Ovary (tissue), 9 donors: ENCODE data around the gene PSMC3. TPM values are rescaled to one million over a fixed set of nuclear protein-coding genes. Genes with fewer than 3 reads are reported as not detected.

ENCODE experiments used
- DNase-seq, 5 donors: peaks; one replicate each; pipeline ENCODE4 v3.0.0-alpha.2; 2019 to 2020
- H3K27ac ChIP-seq, 2 donors: fragments of 200-600 bp; one replicate each; pipeline versions ENCODE4 v1.5.1 to v1.8.0; 2019 to 2022
- H3K27me3 ChIP-seq: fragments of 200-600 bp; one replicate; pipeline ENCODE4 v1.8.0; 2022
- H3K36me3 ChIP-seq: fragments of 200-600 bp; sonication (generic); one replicate; pipeline ENCODE4 v1.5.1; 2019
- H3K4me1 ChIP-seq: one replicate; pipeline ENCODE4 v1.8.1; 2013; ENCODE audit warnings: mild to moderate bottlenecking, moderate library complexity; ENCODE audit not compliant: insufficient read depth
- H3K4me3 ChIP-seq: fragments of 200-600 bp; sonication (generic); one replicate; pipeline ENCODE4 v1.5.1; 2017
- H3K9me3 ChIP-seq, 2 donors: fragments of 200-600 bp in 1 of 2; sonication (generic) in 1 of 2; one replicate each; pipeline versions ENCODE4 v1.5.1 to v1.8.1; 2013 to 2019; ENCODE audit warnings: mild to moderate bottlenecking in 1 of 2, moderate library complexity in 1 of 2
- EP300 ChIP-seq: sonication (generic); formaldehyde crosslinking; IDR thresholded peaks from one replicate; pipeline ENCODE4 v1.6.1; 2017; ENCODE audit warnings: antibody characterized with exemption
- POLR2A ChIP-seq: fragments of 450-650 bp; IDR thresholded peaks from one replicate; pipeline ENCODE4 v1.6.1; 2017; ENCODE audit warnings: antibody characterized with exemption, mild to moderate bottlenecking, moderate library complexity
- WGBS, 3 donors: extraction: QIAGEN DNeasy Blood & Tissue Kit in 1 of 3; methylation state at CpG; one replicate each; pipeline versions ENCODE4 v1.1.5 to v1.1.7; 2013 to 2017; 5-methylcytosine and 5-hydroxymethylcytosine counted together
- intact Hi-C, 4 donors: fragments of 100-400 bp; cut with DNase I; formaldehyde crosslinking; loops; one replicate each; pipeline versions ENCODE4 v1.11.0 to v1.15.1; 2022 to 2023
- polyA plus RNA-seq, 2 donors: library from polyadenylated mRNA; stranded (reverse); fragments of 200-250 nt in 1 of 2; fragments of 350-450 nt in 1 of 2; fragmentation: Illumina TruSeq in 1 of 2; extraction: RNeasy Lipid Tissue Mini Kit (QIAGEN cat#74804) in 1 of 2; gene quantifications; one replicate each; pipeline ENCODE4 v1.2.3, GENCODE V29; 2013 to 2014
- total RNA-seq, 7 donors: library from RNA; depleted of rRNA in 2 of 7; stranded (reverse); fragments of >200 nt in 2 of 7; fragmentation: NEBNext Ultra II Directional in 3 of 7; extraction: Animal tissue kit (Norgen Biotek cat#: 25700) in 3 of 7; gene quantifications; one replicate each; pipeline versions ENCODE4 v1.1.0 to v1.2.4, GENCODE V29; 2016 to 2023
- TF ChIP-seq, protein P1 (sequence below), 3 donors: fragments of 450-650 bp in 2 of 3; fragments of 200-600 bp in 1 of 3; IDR thresholded peaks; one replicate each; pipeline versions ENCODE4 v1.5.1 to v1.8.0; 2016 to 2022; ENCODE audit warnings: antibody characterized with exemption in 3 of 3, mild to moderate bottlenecking in 1 of 3
- donor health status: DM: no; HTN: no; CAD: no; lungs with moderate emphysema.
- donor health status: DM: no; HTN: no; CAD: no.
- donor health status: Bipolar disorder and iron deficiency.
- donor health status: DM: yes; HTN: yes; CAD: no.
- donor health status: DM: no; HTN: no; CAD: no.
- donor health status: DM: yes; HTN: yes; CAD: no.

Gene PSMC3
- total and polyA plus RNA-seq, 9 donors = 60.7 to 267 (median 87.2) TPM

GRCh38 chr11:47443817-47444216 lies 17.6 kb upstream of the PSMC3 start:
- Histone ChIP-seq H3K4me1 (no peaks in the 10 kb centered on the region), H3K4me3 (no peak overlapping the region), H3K9me3 (no peaks in the 10 kb centered on the region), H3K36me3 (no peaks in the 10 kb centered on the region), H3K27ac (no peak overlapping the region), H3K27me3 (no peaks in the 10 kb centered on the region)
- DNase-seq = no peak
- TF ChIP-seq POLR2A (no peak), EP300 (no peak)
- TF ChIP-seq, protein P1, sequence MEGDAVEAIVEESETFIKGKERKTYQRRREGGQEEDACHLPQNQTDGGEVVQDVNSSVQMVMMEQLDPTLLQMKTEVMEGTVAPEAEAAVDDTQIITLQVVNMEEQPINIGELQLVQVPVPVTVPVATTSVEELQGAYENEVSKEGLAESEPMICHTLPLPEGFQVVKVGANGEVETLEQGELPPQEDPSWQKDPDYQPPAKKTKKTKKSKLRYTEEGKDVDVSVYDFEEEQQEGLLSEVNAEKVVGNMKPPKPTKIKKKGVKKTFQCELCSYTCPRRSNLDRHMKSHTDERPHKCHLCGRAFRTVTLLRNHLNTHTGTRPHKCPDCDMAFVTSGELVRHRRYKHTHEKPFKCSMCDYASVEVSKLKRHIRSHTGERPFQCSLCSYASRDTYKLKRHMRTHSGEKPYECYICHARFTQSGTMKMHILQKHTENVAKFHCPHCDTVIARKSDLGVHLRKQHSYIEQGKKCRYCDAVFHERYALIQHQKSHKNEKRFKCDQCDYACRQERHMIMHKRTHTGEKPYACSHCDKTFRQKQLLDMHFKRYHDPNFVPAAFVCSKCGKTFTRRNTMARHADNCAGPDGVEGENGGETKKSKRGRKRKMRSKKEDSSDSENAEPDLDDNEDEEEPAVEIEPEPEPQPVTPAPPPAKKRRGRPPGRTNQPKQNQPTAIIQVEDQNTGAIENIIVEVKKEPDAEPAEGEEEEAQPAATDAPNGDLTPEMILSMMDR (IDR thresholded peaks at IDR 0.05) = no peak
- intact Hi-C loops = no loop called here
- WGBS, 3 donors = 78 to 84% (median 78%) methylated on average over 3 of the region's 3 CpGs

DNA sequence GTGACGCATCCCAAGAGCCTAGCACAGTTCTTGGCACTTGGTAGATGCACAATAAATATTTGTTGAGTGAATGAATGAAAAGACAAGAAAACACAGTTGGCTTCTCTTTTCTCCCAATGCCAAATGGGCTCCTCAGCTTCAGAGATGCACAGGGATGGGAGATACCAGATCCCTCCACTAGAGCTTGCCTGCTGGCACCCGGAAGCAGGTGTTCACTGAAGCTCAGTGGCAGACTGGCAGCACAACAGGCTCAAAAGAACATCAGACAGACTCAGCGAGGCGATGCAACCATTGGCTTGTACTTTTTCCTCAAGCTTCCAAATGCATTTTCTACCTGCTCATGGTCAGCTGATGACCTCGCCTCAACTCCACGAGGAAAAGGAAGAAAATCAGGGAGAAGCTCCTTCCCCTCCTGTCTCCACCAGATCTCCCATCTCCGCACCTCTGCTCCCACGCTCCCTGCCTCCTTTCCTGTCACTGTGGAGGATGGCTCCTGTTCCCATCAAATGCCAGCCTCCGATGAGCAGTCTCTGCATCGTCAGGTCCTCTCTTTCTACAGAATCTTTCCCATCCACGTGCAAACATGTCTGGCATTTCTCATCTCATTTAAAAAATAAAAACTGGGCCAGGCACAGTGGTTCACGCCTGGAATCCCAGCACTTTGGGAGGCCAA lies 16.9 kb upstream of the PSMC3 start:
- Histone ChIP-seq H3K9me3 (no peaks in the 10 kb centered on the region), H3K4me1 (no peaks in the 10 kb centered on the region), H3K36me3 (no peaks in the 10 kb centered on the region), H3K27ac (no peak overlapping the region), H3K4me3 (no peak overlapping the region), H3K27me3 (no peaks in the 10 kb centered on the region)
- intact Hi-C loops = no loop called here
- WGBS, 3 donors = 74 to 81% (median 80%) methylated on average over 12 of the region's 12 CpGs
- no peak for DNase-seq
- no peak for TF ChIP-seq EP300
- TF ChIP-seq, protein P1 (IDR thresholded peaks at IDR 0.05) = no peak
- no peak for TF ChIP-seq POLR2A

DNA sequence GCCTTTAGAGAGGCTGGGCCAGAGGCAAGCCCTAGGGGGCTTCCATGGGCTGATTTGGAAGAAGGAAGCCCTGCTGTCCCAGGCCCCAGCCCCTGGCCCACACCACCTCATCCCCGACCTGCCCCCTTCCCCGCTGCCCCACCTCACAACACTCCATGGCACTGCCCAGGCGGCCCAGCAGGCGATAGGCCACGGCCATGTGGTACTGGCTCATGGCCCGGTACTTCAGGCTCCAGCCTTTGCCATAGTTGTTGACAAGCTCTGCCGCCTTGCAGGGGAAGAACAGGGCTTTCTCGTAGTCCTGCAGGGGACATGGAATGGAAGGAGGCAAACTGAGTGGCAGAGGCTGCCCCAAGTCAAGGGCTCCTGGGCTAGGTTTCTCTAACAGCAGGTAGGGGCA lies 16.3 kb upstream of the PSMC3 start:
- DNase-seq = no peak
- Histone ChIP-seq H3K36me3 (no peaks in the 10 kb centered on the region), H3K9me3 (no peaks in the 10 kb centered on the region), H3K27ac (no peak overlapping the region), H3K27me3 (no peaks in the 10 kb centered on the region), H3K4me1 (no peaks in the 10 kb centered on the region), H3K4me3 (no peak overlapping the region)
- intact Hi-C loops = no loop called here
- WGBS, 3 donors = 89 to 93% (median 91%) methylated on average over 8 of the region's 8 CpGs
- TF ChIP-seq POLR2A (no peak), EP300 (no peak)

- H3K36me3 ChIP-seq = no peaks in the 10 kb centered on the region
- no peaks in the 10 kb centered on the region for H3K4me1 ChIP-seq
- DNase-seq = no peak
- no peaks in the 10 kb centered on the region for H3K27me3 ChIP-seq
- H3K9me3 ChIP-seq = no peaks in the 10 kb centered on the region
- H3K4me3 ChIP-seq = no peak overlapping the region
- no peak overlapping the region for H3K27ac ChIP-seq
- intact Hi-C loops = no loop called here
- 80 to 85% (median 83%) methylated on average over 12 of the region's 12 CpGs for WGBS, 3 donors
- TF ChIP-seq EP300 = no peak
- TF ChIP-seq, protein P1 (IDR thresholded peaks at IDR 0.05) = no peak
- no peak for TF ChIP-seq POLR2A
Measured at GRCh38 chr11:47441421-47441820, 15.2 kb upstream of the PSMC3 start.

GRCh38 chr11:47440054-47440476 lies 13.8 kb upstream of the PSMC3 start:
- DNase-seq = no peak
- WGBS, 3 donors = 25 to 66% (median 61%) methylated on average over 2 of the region's 2 CpGs
- Histone ChIP-seq H3K9me3 (no peaks in the 10 kb centered on the region), H3K4me3 (no peak overlapping the region), H3K27me3 (no peaks in the 10 kb centered on the region), H3K4me1 (no peaks in the 10 kb centered on the region), H3K27ac (no peak overlapping the region), H3K36me3 (no peaks in the 10 kb centered on the region)
- TF ChIP-seq EP300 = no peak
- no peak for TF ChIP-seq POLR2A
- TF ChIP-seq, protein P1 (IDR thresholded peaks at IDR 0.05) = no peak
- intact Hi-C loops = no loop called here
